ENCODE data around the gene CCDC120. TPM values are rescaled to one million over a fixed set of nuclear protein-coding genes. Genes with fewer than 3 reads are reported as not detected.

The CCDC120 gene
- total RNA-seq, 1 donor from 2014 or later: 22.5 TPM

GRCh38 chrX:49061490-49061889, 2.7 kb downstream of the CCDC120 start:
- no peaks in the 10 kb centered on the region for H3K9me3 Mint-ChIP-seq (ENCODE audit: unreplicated experiment)
- no peak for TF ChIP-seq CTCF (IDR thresholded peaks at IDR 0.05; ENCODE audit: unreplicated experiment)
- H3K4me3 Mint-ChIP-seq (ENCODE audit: unreplicated experiment): no peak overlapping the region
- no peak overlapping the region for H3K27ac Mint-ChIP-seq (ENCODE audit: unreplicated experiment)
- H3K27me3 Mint-ChIP-seq (ENCODE audit: unreplicated experiment): peaks cover 4% of the 10 kb centered on the region
- H3K36me3 Mint-ChIP-seq (ENCODE audit: low read depth, unreplicated experiment): peaks cover 10% of the 10 kb centered on the region
- no peaks in the 10 kb centered on the region for H3K4me1 Mint-ChIP-seq (ENCODE audit: unreplicated experiment)
- DNase-seq (ENCODE audit: low spot score): no peak

GRCh38 chrX:49061916-49062315, 3.1 kb downstream of the CCDC120 start:
- no peak for DNase-seq (ENCODE audit: low spot score)
- Mint-ChIP-seq H3K9me3 (ENCODE audit: unreplicated experiment) (no peaks in the 10 kb centered on the region), H3K27me3 (ENCODE audit: unreplicated experiment) (peaks cover 4% of the 10 kb centered on the region), H3K4me1 (ENCODE audit: unreplicated experiment) (no peaks in the 10 kb centered on the region), H3K36me3 (ENCODE audit: low read depth, unreplicated experiment) (peaks cover 10% of the 10 kb centered on the region), H3K4me3 (ENCODE audit: unreplicated experiment) (no peak overlapping the region), H3K27ac (ENCODE audit: unreplicated experiment) (no peak overlapping the region)
- TF ChIP-seq CTCF (IDR thresholded peaks at IDR 0.05; ENCODE audit: unreplicated experiment): no peak

- TF ChIP-seq CTCF (IDR thresholded peaks at IDR 0.05; ENCODE audit: unreplicated experiment): no peak
- Mint-ChIP-seq H3K4me3 (ENCODE audit: unreplicated experiment) (no peak overlapping the region), H3K9me3 (ENCODE audit: unreplicated experiment) (no peaks in the 10 kb centered on the region), H3K27ac (ENCODE audit: unreplicated experiment) (no peak overlapping the region), H3K36me3 (ENCODE audit: low read depth, unreplicated experiment) (peaks cover 10% of the 10 kb centered on the region), H3K27me3 (ENCODE audit: unreplicated experiment) (peaks cover 4% of the 10 kb centered on the region), H3K4me1 (ENCODE audit: unreplicated experiment) (no peaks in the 10 kb centered on the region)
- DNase-seq (ENCODE audit: low spot score): no peak
Measured at GRCh38 chrX:49063715-49064114, 4.9 kb downstream of the CCDC120 start.

GRCh38 chrX:49064303-49064702, 5.5 kb downstream of the CCDC120 start:
- DNase-seq (ENCODE audit: low spot score): no peak
- peaks cover 4% of the 10 kb centered on the region for H3K27me3 Mint-ChIP-seq (ENCODE audit: unreplicated experiment)
- no peaks in the 10 kb centered on the region for H3K4me1 Mint-ChIP-seq (ENCODE audit: unreplicated experiment)
- H3K4me3 Mint-ChIP-seq (ENCODE audit: unreplicated experiment): no peak overlapping the region
- TF ChIP-seq CTCF (IDR thresholded peaks at IDR 0.05; ENCODE audit: unreplicated experiment): no peak
- H3K27ac Mint-ChIP-seq (ENCODE audit: unreplicated experiment): no peak overlapping the region
- H3K9me3 Mint-ChIP-seq (ENCODE audit: unreplicated experiment): no peaks in the 10 kb centered on the region
- peaks cover 10% of the 10 kb centered on the region for H3K36me3 Mint-ChIP-seq (ENCODE audit: low read depth, unreplicated experiment)

- H3K4me3 Mint-ChIP-seq (ENCODE audit: unreplicated experiment): no peak overlapping the region
- no peaks in the 10 kb centered on the region for H3K4me1 Mint-ChIP-seq (ENCODE audit: unreplicated experiment)
- H3K9me3 Mint-ChIP-seq (ENCODE audit: unreplicated experiment): no peaks in the 10 kb centered on the region
- peaks cover 4% of the 10 kb centered on the region for H3K27me3 Mint-ChIP-seq (ENCODE audit: unreplicated experiment)
- peaks cover 10% of the 10 kb centered on the region for H3K36me3 Mint-ChIP-seq (ENCODE audit: low read depth, unreplicated experiment)
- no peak for TF ChIP-seq CTCF (IDR thresholded peaks at IDR 0.05; ENCODE audit: unreplicated experiment)
- no peak for DNase-seq (ENCODE audit: low spot score)
- H3K27ac Mint-ChIP-seq (ENCODE audit: unreplicated experiment): no peak overlapping the region
Measured at GRCh38 chrX:49064735-49065134, 5.9 kb downstream of the CCDC120 start.

All from endothelial cell (in vitro differentiated cells).